SK-N-SH (cell line): ENCODE data around the gene TEX44. TPM values are rescaled to one million over a fixed set of nuclear protein-coding genes. Genes with fewer than 3 reads are reported as not detected.

ENCODE experiments used
- CTCF ChIA-PET: fragments of 300-600, 350-600 bp; formaldehyde crosslinking; extraction: SDS; loops from one replicate; lab custom pipeline; 2021; lab: Yijun Ruan, JAX
- POLR2A ChIA-PET: fragments of 350-600 bp; sonication (Branson Sonifier 250); formaldehyde crosslinking; extraction: SDS; loops from one replicate; lab custom pipeline; 2020; ENCODE audit warnings: antibody characterized with exemption, inconsistent platforms; lab: Yijun Ruan, JAX
- DNase-seq: peaks from one replicate; pipeline ENCODE4 v3.0.0; 2012
- H2AFZ ChIP-seq: fragments of 200-600 bp; sonication (generic); 2 replicates; pipeline ENCODE4 v1.8.1; 2016; ENCODE audit warnings: antibody characterized with exemption, mild to moderate bottlenecking, low read depth
- H3F3A ChIP-seq: fragments of 200-600 bp; sonication (generic); replicated peaks from 2 replicates; pipeline ENCODE3; 2016; ENCODE audit warnings: antibody characterized with exemption, mild to moderate bottlenecking; ENCODE audit not compliant: insufficient read depth
- H3K27ac ChIP-seq, 2 experiments: fragments of 200-500 bp in 1 of 2; fragments of 200-600 bp in 1 of 2; sonication (Bioruptor generic) in 1 of 2; sonication (generic), shearing (Covaris generic) in 1 of 2; 2 replicates each; pipeline versions ENCODE4 v1.5.1 to v1.6.1; 2014 to 2016; ENCODE audit warnings: low read depth in 2 of 2, inconsistent platforms in 1 of 2, low read length in 1 of 2, mild to moderate bottlenecking in 1 of 2, mixed read lengths in 1 of 2
- H3K27me3 ChIP-seq: fragments of 200-600 bp; sonication (generic), shearing (Covaris generic); 2 replicates; pipeline ENCODE4 v1.6.1; 2016; ENCODE audit warnings: mixed run types; ENCODE audit not compliant: insufficient read depth
- H3K36me3 ChIP-seq, 2 experiments: fragments of 200-500 bp in 1 of 2; fragments of 200-600 bp in 1 of 2; sonication (Bioruptor generic) in 1 of 2; sonication (generic) in 1 of 2; replicated peaks in 1 of 2; 2 replicates each; pipeline versions ENCODE3 to v1.5.1; 2014 to 2016; ENCODE audit warnings: low read length in 1 of 2, mild to moderate bottlenecking in 1 of 2; ENCODE audit not compliant: insufficient read depth in 2 of 2, control insufficient read depth in 1 of 2
- H3K4me1 ChIP-seq, 2 experiments: fragments of 200-500 bp in 1 of 2; fragments of 200-600 bp in 1 of 2; sonication (Bioruptor generic) in 1 of 2; sonication (generic), shearing (Covaris generic) in 1 of 2; 2 replicates each; pipeline versions ENCODE4 v1.5.1 to v1.6.1; 2014 to 2016; ENCODE audit warnings: low read depth in 1 of 2, low read length in 1 of 2, mixed run types in 1 of 2; ENCODE audit not compliant: insufficient read depth in 2 of 2, control insufficient read depth in 1 of 2
- H3K4me2 ChIP-seq: fragments of 200-600 bp; sonication (generic), shearing (Covaris generic); 2 replicates; pipeline ENCODE4 v1.6.1; 2017; ENCODE audit warnings: mixed run types
- H3K4me3 ChIP-seq, 2 experiments: fragments of 200-500 bp in 1 of 2; fragments of 200-600 bp in 1 of 2; sonication (Bioruptor generic) in 1 of 2; sonication (generic), shearing (Covaris generic) in 1 of 2; 2 replicates each; pipeline versions ENCODE4 v1.5.1 to v1.8.1; 2014 to 2016; ENCODE audit warnings: low read depth in 2 of 2, inconsistent platforms in 1 of 2, low read length in 1 of 2, mild to moderate bottlenecking in 1 of 2, mixed read lengths in 1 of 2, moderate library complexity in 1 of 2
- H3K79me2 ChIP-seq: fragments of 200-600 bp; sonication (generic); 2 replicates; pipeline ENCODE4 v1.8.1; 2017; ENCODE audit warnings: mild to moderate bottlenecking; ENCODE audit not compliant: insufficient read depth
- H3K9ac ChIP-seq: fragments of 200-600 bp; sonication (generic); 2 replicates; pipeline ENCODE4 v1.6.1; 2017; ENCODE audit warnings: mixed run types
- H3K9me2 ChIP-seq: fragments of 200-600 bp; sonication (generic); 2 replicates; pipeline ENCODE4 v1.6.1; 2017; ENCODE audit warnings: mixed run types
- H3K9me3 ChIP-seq: fragments of 200-600 bp; sonication (generic); 2 replicates; pipeline ENCODE4 v1.6.1; 2017; ENCODE audit warnings: mixed run types, mild to moderate bottlenecking, moderate library complexity
- H4K20me1 ChIP-seq: fragments of 200-600 bp; sonication (generic); 2 replicates; pipeline ENCODE4 v1.6.1; 2017; ENCODE audit warnings: mild to moderate bottlenecking, mixed run types; ENCODE audit not compliant: insufficient read depth
- ELF1 ChIP-seq: IDR thresholded peaks from 2 replicates; pipeline ENCODE4 v1.4.0; 2012
- EP300 ChIP-seq, 2 experiments: IDR thresholded peaks; 2 replicates each; pipeline versions ENCODE4 v1.4.0 to v1.6.1; 2012; ENCODE audit warnings: borderline replicate concordance in 1 of 2, low read depth in 1 of 2, low read length in 1 of 2
- EZH2phosphoT487 ChIP-seq: fragments of 200-600 bp; sonication (generic); IDR thresholded peaks from 2 replicates; pipeline ENCODE4 v1.6.1; 2017; ENCODE audit warnings: low read depth, mixed run types, mild to moderate bottlenecking, antibody characterized with exemption, moderate library complexity, borderline replicate concordance
- GABPA ChIP-seq: IDR thresholded peaks from 2 replicates; pipeline ENCODE4 v1.4.0; 2012; ENCODE audit warnings: low read depth, mild to moderate bottlenecking
- GATA2 ChIP-seq: sonication (generic); formaldehyde crosslinking; IDR thresholded peaks from 2 replicates; pipeline ENCODE4 v1.5.0; 2020; ENCODE audit warnings: mild to moderate bottlenecking, missing genetic modification reagents
- IRF3 ChIP-seq: fragments of 150-350 bp; IDR thresholded peaks from 2 replicates; pipeline ENCODE4 v1.6.1; 2016; ENCODE audit warnings: mild to moderate bottlenecking, low read depth, low read length
- MXI1 ChIP-seq: IDR thresholded peaks from 2 replicates; pipeline ENCODE4 v1.6.1; 2012; ENCODE audit warnings: mild to moderate bottlenecking, low read depth, low read length, improper control_type of control experiment
- PBX3 ChIP-seq: IDR thresholded peaks from 2 replicates; pipeline ENCODE4; 2012
- RFX5 ChIP-seq: IDR thresholded peaks from 2 replicates; pipeline ENCODE4 v1.6.1; 2012; ENCODE audit warnings: mild to moderate bottlenecking, improper control_type of control experiment, low read length
- RXRA ChIP-seq: IDR thresholded peaks from 2 replicates; pipeline ENCODE4 v1.4.0; 2012; ENCODE audit warnings: low read depth, mild to moderate bottlenecking, borderline replicate concordance
- SMC3 ChIP-seq: IDR thresholded peaks from 2 replicates; pipeline ENCODE4 v1.6.1; 2012; ENCODE audit warnings: low read depth, low read length, improper control_type of control experiment
- TAF1 ChIP-seq: IDR thresholded peaks from 2 replicates; pipeline ENCODE4 v1.6.1; 2012; ENCODE audit warnings: low read depth, mild to moderate bottlenecking, low read length, moderate library complexity, borderline replicate concordance
- TEAD4 ChIP-seq: IDR thresholded peaks from 2 replicates; pipeline ENCODE4 v1.4.0; 2012; ENCODE audit warnings: mild to moderate bottlenecking, borderline replicate concordance; ENCODE audit not compliant: insufficient read depth
- USF1 ChIP-seq: IDR thresholded peaks from 2 replicates; pipeline ENCODE4 v1.4.0; 2012; ENCODE audit warnings: low read depth, borderline replicate concordance
- USF2 ChIP-seq: fragments of 150-350 bp; IDR thresholded peaks from 2 replicates; pipeline ENCODE4 v1.6.1; 2017; ENCODE audit warnings: antibody characterized with exemption, low read length, low read depth, borderline replicate concordance
- ZBTB33 ChIP-seq: IDR thresholded peaks from 2 replicates; pipeline ENCODE4 v1.4.0; 2012; ENCODE audit warnings: low read depth, borderline replicate concordance
- WGBS: methylation state at CpG from one replicate; pipeline ENCODE4 v1.1.6; 2017; ENCODE audit warnings: low lambda C conversion rate; 5-methylcytosine and 5-hydroxymethylcytosine counted together
- polyA plus RNA-seq, 3 experiments: library from polyadenylated mRNA; depleted of rRNA; stranded (reverse); fragments of >200 nt; gene quantifications; 2 replicates each; pipeline ENCODE4 v1.2.3, GENCODE V29; 2012

Gene TEX44
- polyA plus RNA-seq, 1 of the 3 experiments (the other 2 are of a cell fraction): not detected

- peak; percentile 44 for DNase-seq
- no peaks in the 10 kb centered on the region for H3K36me3 ChIP-seq
- no peaks in the 10 kb centered on the region for H3K9me3 ChIP-seq
- no peaks in the 10 kb centered on the region for H4K20me1 ChIP-seq
- 49% methylated on average over 4 of the region's 4 CpGs for WGBS
- peak overlapping the region in 1 of 2 experiments; percentile 1; a peak in 1 of 4 replicates for H3K27ac ChIP-seq
- H3K27me3 ChIP-seq: no peaks in the 10 kb centered on the region
- ChIA-PET POLR2A (no interaction called here), CTCF (interaction anchor here (0.9 to 14.3 kb wide), 7 partner anchors 8 to 148 kb away, joined by 3 to 152 read pairs (median 6); no protein-coding TSS in a partner anchor)
- H3K79me2 ChIP-seq: no peaks in the 10 kb centered on the region
- TF ChIP-seq GATA2 (CRISPR knock-in tag): peak; percentile 61
- TF ChIP-seq ZBTB33: no peak
- TF ChIP-seq PBX3: no peak
- TF ChIP-seq EZH2phosphoT487: no peak
- TF ChIP-seq EP300 (IDR thresholded peaks at IDR 0.05; ENCODE audit: borderline replicate concordance in 1 of 2, low read depth in 1 of 2, low read length in 1 of 2): peak in 1 of 2 experiments; percentile 58; a peak in 2 of 4 replicates
- TF ChIP-seq ELF1: no peak
- no peak for TF ChIP-seq RXRA
- no peak for TF ChIP-seq IRF3
- H2AFZ ChIP-seq: no peak overlapping the region
- no peaks in the 10 kb centered on the region for H3K9me2 ChIP-seq
- no peak overlapping the region for H3K4me3 ChIP-seq
- H3K4me2 ChIP-seq: no peak overlapping the region
- H3F3A ChIP-seq: no peaks in the 10 kb centered on the region
- peaks cover 0 to 4% of the 10 kb centered on the region in 2 experiments; a peak in 1 of 4 replicates for H3K4me1 ChIP-seq
- no peak overlapping the region for H3K9ac ChIP-seq
Observed at GRCh38 chr2:231565887-231566594, 26.6 kb upstream of the TEX44 start.

- 47% methylated on average over 3 of the region's 3 CpGs for WGBS
- H3F3A ChIP-seq: peaks cover under 1% of the 10 kb centered on the region
- no peaks in the 10 kb centered on the region for H3K27me3 ChIP-seq
- no peak overlapping the region for H3K4me3 ChIP-seq
- H3K9me2 ChIP-seq: no peaks in the 10 kb centered on the region
- no peaks in the 10 kb centered on the region for H3K9me3 ChIP-seq
- ChIA-PET POLR2A (no interaction called here), CTCF (interaction anchor here (0.8 to 14.3 kb wide), 4 partner anchors 9 to 147 kb away, joined by 3 to 152 read pairs (median 28); no protein-coding TSS in a partner anchor)
- no peaks in the 10 kb centered on the region for H4K20me1 ChIP-seq
- TF ChIP-seq ZBTB33 (no peak), SMC3 (no peak), USF1 (no peak), TAF1 (no peak), TEAD4 (no peak), GABPA (no peak), MXI1 (no peak), RFX5 (no peak), USF2 (no peak), GATA2 (CRISPR knock-in tag) (no peak), RXRA (no peak), ELF1 (no peak)
- H3K27ac ChIP-seq: no peak overlapping the region
- no peak overlapping the region for H2AFZ ChIP-seq
- H3K4me2 ChIP-seq: no peak overlapping the region
- no peak for DNase-seq
- no peaks in the 10 kb centered on the region for H3K79me2 ChIP-seq
- no peaks in the 10 kb centered on the region for H3K36me3 ChIP-seq
- peaks cover 0 to 4% of the 10 kb centered on the region in 2 experiments; a peak in 1 of 4 replicates for H3K4me1 ChIP-seq
- no peak overlapping the region for H3K9ac ChIP-seq
Observed at GRCh38 chr2:231567159-231567558, 25.5 kb upstream of the TEX44 start.
